GM12878 (cell line): ENCODE results near the gene PTBP1. TPM values are rescaled to one million over a fixed set of nuclear protein-coding genes. Genes with fewer than 3 reads are reported as not detected.

Experiments used
- ATAC-seq: fragments of 200-7000 bp; cut with Tn5 transposase; 3 replicates; pipeline ENCODE4 v1.9.1; 2020; ENCODE audit warnings: mild to moderate bottlenecking, moderate library complexity
- BruUV-seq: library from RNA; stranded (reverse); fragments of 400-500 nt; replicated peaks from 2 replicates; lab custom pipeline; 2021; lab: Mats Ljungman, UMichigan
- CTCF ChIA-PET: fragments of 300-600 bp; sonication (Branson Sonifier 250); formaldehyde crosslinking; extraction: SDS; loops from one replicate; lab custom pipeline; 2021; ENCODE audit warnings: inconsistent platforms; lab: Yijun Ruan, JAX
- POLR2A ChIA-PET: fragments of 350-600 bp; formaldehyde crosslinking; extraction: SDS; loops from one replicate; lab custom pipeline; 2021; ENCODE audit warnings: inconsistent platforms; lab: Charles Lee
- RAD21 ChIA-PET: fragments of 300-600 bp; sonication (Branson Sonifier 250); formaldehyde crosslinking; loops from one replicate; lab custom pipeline; 2023; ENCODE audit warnings: antibody characterized with exemption; ENCODE audit not compliant: unreplicated experiment; lab: Charles Lee
- SMC1A ChIA-PET: fragments of 300-600 bp; sonication (Branson Sonifier 250); formaldehyde crosslinking; loops from one replicate; lab custom pipeline; 2023; ENCODE audit not compliant: unreplicated experiment, uncharacterized antibody; lab: Charles Lee
- DNase-seq: peaks from one replicate; pipeline ENCODE4 v3.0.0-alpha.2; 2011; ENCODE audit warnings: low read depth, low spot score
- FAIRE-seq: peaks from 3 replicates; lab custom pipeline; 2011; peaks lifted over from hg19 to GRCh38; lab: Jason Lieb, UNC
- H2AFZ ChIP-seq: 2 replicates; pipeline ENCODE4 v1.6.0; 2011; ENCODE audit warnings: low read depth, low read length, control low read depth; ENCODE audit not compliant: control insufficient read depth
- H3K27ac ChIP-seq: 2 replicates; pipeline ENCODE4 v1.5.1; 2011; ENCODE audit warnings: control low read depth; ENCODE audit not compliant: control insufficient read depth, insufficient read depth
- H3K27me3 ChIP-seq, 2 experiments: replicated peaks in 1 of 2; 2 replicates each; pipeline versions ENCODE4 v1.6.0 to v1.6.1; 2011; ENCODE audit warnings: low read length in 1 of 2; ENCODE audit not compliant: control insufficient read depth in 2 of 2, insufficient read depth in 2 of 2
- H3K36me3 ChIP-seq, 2 experiments: 2 replicates each; pipeline ENCODE4 v1.5.1; 2011; ENCODE audit warnings: low read length in 1 of 2; ENCODE audit not compliant: control insufficient read depth in 2 of 2, insufficient read depth in 2 of 2
- H3K4me1 ChIP-seq: 2 replicates; pipeline ENCODE4 v1.6.1; 2011; ENCODE audit warnings: mild to moderate bottlenecking, low read length, moderate library complexity, mixed read lengths; ENCODE audit not compliant: control insufficient read depth, insufficient read depth
- H3K4me2 ChIP-seq: 2 replicates; pipeline ENCODE4 v1.6.0; 2011; ENCODE audit warnings: control low read depth; ENCODE audit not compliant: control insufficient read depth, insufficient read depth
- H3K4me3 ChIP-seq: fragments of 200-600 bp; sonication (generic); 2 replicates; pipeline ENCODE4 v1.5.1; 2016
- H3K79me2 ChIP-seq: 2 replicates; pipeline ENCODE4 v1.6.0; 2011; ENCODE audit warnings: low read length; ENCODE audit not compliant: control insufficient read depth, insufficient read depth
- H3K9ac ChIP-seq: 2 replicates; pipeline ENCODE4 v1.8.0; 2011; ENCODE audit warnings: low read length, control low read depth, mixed read lengths; ENCODE audit not compliant: control insufficient read depth, insufficient read depth
- H3K9me3 ChIP-seq: replicated peaks from 3 replicates; pipeline ENCODE4 v1.5.1; 2011; ENCODE audit warnings: mild to moderate bottlenecking, low read length; ENCODE audit not compliant: control insufficient read depth, insufficient read depth
- H4K20me1 ChIP-seq: 2 replicates; pipeline ENCODE4 v1.6.0; 2011; ENCODE audit not compliant: control insufficient read depth, insufficient read depth
- BCL11A ChIP-seq: IDR thresholded peaks from 2 replicates; pipeline ENCODE4 v1.6.1; 2011; ENCODE audit warnings: low read depth, low read length
- CHD2 ChIP-seq: IDR thresholded peaks from 2 replicates; pipeline ENCODE4 v1.6.1; 2011; ENCODE audit warnings: low read depth, low read length, improper control_type of control experiment, borderline replicate concordance
- CREM ChIP-seq: IDR thresholded peaks from 2 replicates; pipeline ENCODE4 v1.6.1; 2014; ENCODE audit warnings: antibody characterized with exemption, low read depth
- JUNB ChIP-seq: IDR thresholded peaks from 2 replicates; pipeline ENCODE4 v1.6.1; 2016; ENCODE audit warnings: antibody characterized with exemption, mild to moderate bottlenecking
- MEF2A ChIP-seq: IDR thresholded peaks from 2 replicates; pipeline ENCODE4 v1.6.1; 2011; ENCODE audit warnings: low read depth, mild to moderate bottlenecking, low read length, moderate library complexity; ENCODE audit not compliant: insufficient read depth
- MEF2B ChIP-seq: fragments of 450-650 bp; IDR thresholded peaks from 2 replicates; pipeline ENCODE4 v1.6.1; 2018; ENCODE audit warnings: mild to moderate bottlenecking, moderate library complexity; ENCODE audit not compliant: partially characterized antibody, poor library complexity, severe bottlenecking
- MTA2 ChIP-seq: fragments of 450-650 bp; IDR thresholded peaks from 2 replicates; pipeline ENCODE4 v1.6.1; 2016; ENCODE audit warnings: low read depth, mild to moderate bottlenecking, moderate library complexity
- NBN ChIP-seq: fragments of 450-650 bp; IDR thresholded peaks from 2 replicates; pipeline ENCODE4 v1.6.1; 2016
- SP1 ChIP-seq: IDR thresholded peaks from one replicate; pipeline ENCODE4 v1.6.1; 2011; ENCODE audit warnings: low read depth, low read length
- ZNF274 ChIP-seq: IDR thresholded peaks from one replicate; pipeline ENCODE4 v1.8.0; 2011; ENCODE audit not compliant: insufficient read length, insufficient read depth
- WGBS: methylation state at CpG from one replicate; pipeline ENCODE4 v1.1.6; 2016; ENCODE audit warnings: low lambda C conversion rate; ENCODE audit not compliant: insufficient replicate concordance, insufficient coverage; ENCODE audit errors: missing lambda C conversion rate; 5-methylcytosine and 5-hydroxymethylcytosine counted together
- in situ Hi-C: fragments of 300-500 bp; cut with MboI; formaldehyde crosslinking; loops from 9 replicates; pipeline ENCODE4 v1.14.3; 2018; ENCODE audit warnings: mixed read lengths
- intact Hi-C: fragments of 100-400 bp; cut with micrococcal nuclease; formaldehyde crosslinking; loops from one replicate; pipeline ENCODE4 v1.14.2; 2022; ENCODE audit not compliant: unreplicated experiment
- polyA plus RNA-seq, 11 experiments: library from polyadenylated mRNA; depleted of rRNA in 4 of 11; unstranded in 6 of 11; stranded (reverse) in 5 of 11; fragments of >200 nt; fragmentation: Nextera tagmentation in 4 of 11; fragmentation: Illumina TruSeq in 1 of 11; extraction: Ambion mirVana in 4 of 11; extraction: Trizol in 1 of 11; gene quantifications; 1 replicate in 1 of 11; 2 replicates in 10 of 11; pipeline versions ENCODE4 v1.2.1 to v1.2.3, GENCODE V29; 2011 to 2016; ENCODE audit warnings: inconsistent platforms in 2 of 11, missing spikeins in 2 of 11, low read depth in 1 of 11
- total RNA-seq, 4 experiments: library from RNA; depleted of rRNA in 3 of 4; stranded (reverse); fragments of >200 nt in 3 of 4; fragmentation: Illumina TruSeq in 1 of 4; extraction: Trizol in 1 of 4; gene quantifications; 2 replicates each; pipeline versions ENCODE4 v1.2.1 to v1.2.3, GENCODE V29; 2013 to 2021

The PTBP1 gene
- total and polyA plus RNA-seq, 10 of the 15 experiments (the other 5 are each of a cell fraction or from before 2014, with no cell fraction given), result 13.1 to 532 (median 217) TPM

DNA sequence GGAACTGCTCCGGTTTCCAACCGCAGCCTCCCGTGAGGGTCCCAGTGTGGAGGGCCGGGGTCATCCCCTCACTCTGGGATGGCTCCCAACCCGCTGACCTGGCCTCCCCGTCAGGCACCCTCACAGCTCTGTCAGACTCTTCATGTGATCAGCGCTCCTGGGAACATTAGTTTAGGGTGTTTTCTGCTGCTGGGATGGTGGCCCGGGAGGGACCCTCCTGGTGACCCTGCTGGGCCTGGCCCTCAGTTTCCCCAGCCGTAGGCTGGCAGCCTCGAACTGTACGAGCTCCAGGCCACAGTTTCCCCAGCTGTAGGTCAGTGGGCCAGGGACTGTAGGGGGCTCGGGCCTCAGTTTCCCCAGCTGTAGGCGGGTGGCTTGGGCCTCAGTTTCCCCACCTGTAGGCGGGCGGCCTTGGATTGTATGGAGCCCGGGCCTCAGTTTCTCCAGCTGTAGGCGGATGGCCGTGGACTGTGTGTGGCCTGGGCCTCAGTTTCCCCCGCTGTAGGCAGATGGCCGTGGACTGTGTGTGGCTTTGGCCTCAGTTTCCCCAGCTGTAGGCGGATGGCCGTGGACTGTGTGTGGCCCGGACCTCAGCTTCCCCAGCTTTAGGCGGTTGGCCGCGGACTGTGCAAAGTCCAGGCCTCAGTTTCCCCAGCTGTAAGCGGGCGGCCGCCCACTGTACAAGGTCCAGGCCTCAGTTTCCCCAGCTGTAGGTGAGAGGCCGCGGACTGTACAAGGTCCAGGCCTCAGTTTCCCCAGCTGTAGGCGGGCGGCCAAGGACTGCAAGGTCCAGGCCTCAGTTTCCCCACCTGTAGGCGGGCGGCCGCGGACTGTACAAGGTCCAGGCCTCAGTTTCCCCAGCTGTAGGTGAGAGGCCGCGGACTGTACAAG, 1.3 kb upstream of the PTBP1 start:
- Histone ChIP-seq H4K20me1 (peaks cover 20% of the 10 kb centered on the region), H3K4me2 (peak overlapping the region; percentile 84), H3K4me1 (peaks cover 7% of the 10 kb centered on the region; the same call in 1 of the 2 replicates), H3K27me3 (no peaks in the 10 kb centered on the region), H3K27ac (peak overlapping the region; percentile 78; the same call in 1 of the 2 replicates), H3K9ac (peak overlapping the region; percentile 87; the same call in 1 of the 2 replicates), H2AFZ (peak overlapping the region; percentile 97), H3K79me2 (peaks cover 32% of the 10 kb centered on the region), H3K36me3 (peaks cover 8 to 14% of the 10 kb centered on the region in 2 experiments; a peak in 3 of 4 replicates), H3K9me3 (no peaks in the 10 kb centered on the region), H3K4me3 (peak overlapping the region; percentile 78)
- SMC1A ChIA-PET, result no interaction called here
- DNase-seq, result no peak
- POLR2A ChIA-PET, result interaction anchor here (0.6 to 1.3 kb wide), 2 partner anchors 111 to 162 kb away, joined by 3 to 5 read pairs; no protein-coding TSS in a partner anchor
- BruUV-seq, result no TSS peak
- FAIRE-seq, result no peak
- TF ChIP-seq ZNF274 (no peak), MTA2 (no peak), SP1 (no peak), MEF2A (no peak), JUNB (no peak), NBN (no peak), CREM (no peak), CHD2 (no peak), BCL11A (no peak), MEF2B (no peak)
- no peak for ATAC-seq
- 69% methylated on average over 39 of the region's 39 CpGs for WGBS
- CTCF ChIA-PET, result no interaction called here
- RAD21 ChIA-PET, result no interaction called here
- intact Hi-C loops (loop anchor here (2.0 kb wide), 1 partner anchor 223 kb away; the partner anchor contains the start of gene BSG), in situ Hi-C loops (no loop called here)
